22Rv1 (cell line): ENCODE data around the gene OR51B5.

Experiments used
- ZFX ChIP-seq: fragments of 450-650 bp; IDR thresholded peaks from 2 replicates; pipeline ENCODE4 v1.6.1; 2017; ENCODE audit warnings: antibody characterized with exemption, borderline replicate concordance
- TF ChIP-seq, protein P1 (sequence below): fragments of 450-650 bp; IDR thresholded peaks from 2 replicates; pipeline ENCODE4 v1.5.1; 2017; ENCODE audit warnings: mild to moderate bottlenecking

GRCh38 chr11:5339771-5340322 is 3.5 kb downstream of the OR51B5 start:
- TF ChIP-seq, protein P1, sequence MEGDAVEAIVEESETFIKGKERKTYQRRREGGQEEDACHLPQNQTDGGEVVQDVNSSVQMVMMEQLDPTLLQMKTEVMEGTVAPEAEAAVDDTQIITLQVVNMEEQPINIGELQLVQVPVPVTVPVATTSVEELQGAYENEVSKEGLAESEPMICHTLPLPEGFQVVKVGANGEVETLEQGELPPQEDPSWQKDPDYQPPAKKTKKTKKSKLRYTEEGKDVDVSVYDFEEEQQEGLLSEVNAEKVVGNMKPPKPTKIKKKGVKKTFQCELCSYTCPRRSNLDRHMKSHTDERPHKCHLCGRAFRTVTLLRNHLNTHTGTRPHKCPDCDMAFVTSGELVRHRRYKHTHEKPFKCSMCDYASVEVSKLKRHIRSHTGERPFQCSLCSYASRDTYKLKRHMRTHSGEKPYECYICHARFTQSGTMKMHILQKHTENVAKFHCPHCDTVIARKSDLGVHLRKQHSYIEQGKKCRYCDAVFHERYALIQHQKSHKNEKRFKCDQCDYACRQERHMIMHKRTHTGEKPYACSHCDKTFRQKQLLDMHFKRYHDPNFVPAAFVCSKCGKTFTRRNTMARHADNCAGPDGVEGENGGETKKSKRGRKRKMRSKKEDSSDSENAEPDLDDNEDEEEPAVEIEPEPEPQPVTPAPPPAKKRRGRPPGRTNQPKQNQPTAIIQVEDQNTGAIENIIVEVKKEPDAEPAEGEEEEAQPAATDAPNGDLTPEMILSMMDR: no peak
- no peak for TF ChIP-seq ZFX
